Mesodermal cell (in vitro differentiated cells): Measurements from ENCODE around the gene AIG1.
A peak's percentile ranks its signal among the peaks of the same experiment; 100 is the strongest.

Experiments
- H3K27ac ChIP-seq: 2 replicates; pipeline ENCODE4 v1.7.0; 2013; ENCODE audit warnings: mild to moderate bottlenecking, low read depth, low read length, moderate library complexity; ENCODE audit not compliant: severe bottlenecking
- H3K36me3 ChIP-seq: 2 replicates; pipeline ENCODE4 v1.7.1; 2013; ENCODE audit warnings: mild to moderate bottlenecking, low read length, moderate library complexity; ENCODE audit not compliant: control insufficient read depth, insufficient read depth
- H3K4me1 ChIP-seq: one replicate; pipeline ENCODE4 v1.7.1; 2013; ENCODE audit warnings: mild to moderate bottlenecking, low read length; ENCODE audit not compliant: insufficient read depth, control insufficient read depth, poor library complexity, severe bottlenecking
- H3K4me3 ChIP-seq: 2 replicates; pipeline ENCODE4 v1.7.0; 2013; ENCODE audit warnings: low read length, control low read depth, mild to moderate bottlenecking; ENCODE audit not compliant: insufficient read depth, poor library complexity, severe bottlenecking; ENCODE audit errors: extremely low read depth
- H3K9me3 ChIP-seq: 2 replicates; pipeline ENCODE4 v1.7.1; 2013; ENCODE audit warnings: mild to moderate bottlenecking, low read length, moderate library complexity; ENCODE audit not compliant: control insufficient read depth
- WGBS, 2 experiments: methylation state at CpG; one replicate each; pipeline ENCODE4 v1.1.5; 2013; ENCODE audit warnings: missing lambda C conversion rate in 2 of 2; ENCODE audit not compliant: insufficient coverage in 2 of 2; 5-methylcytosine and 5-hydroxymethylcytosine counted together

AIG1 gene

DNA sequence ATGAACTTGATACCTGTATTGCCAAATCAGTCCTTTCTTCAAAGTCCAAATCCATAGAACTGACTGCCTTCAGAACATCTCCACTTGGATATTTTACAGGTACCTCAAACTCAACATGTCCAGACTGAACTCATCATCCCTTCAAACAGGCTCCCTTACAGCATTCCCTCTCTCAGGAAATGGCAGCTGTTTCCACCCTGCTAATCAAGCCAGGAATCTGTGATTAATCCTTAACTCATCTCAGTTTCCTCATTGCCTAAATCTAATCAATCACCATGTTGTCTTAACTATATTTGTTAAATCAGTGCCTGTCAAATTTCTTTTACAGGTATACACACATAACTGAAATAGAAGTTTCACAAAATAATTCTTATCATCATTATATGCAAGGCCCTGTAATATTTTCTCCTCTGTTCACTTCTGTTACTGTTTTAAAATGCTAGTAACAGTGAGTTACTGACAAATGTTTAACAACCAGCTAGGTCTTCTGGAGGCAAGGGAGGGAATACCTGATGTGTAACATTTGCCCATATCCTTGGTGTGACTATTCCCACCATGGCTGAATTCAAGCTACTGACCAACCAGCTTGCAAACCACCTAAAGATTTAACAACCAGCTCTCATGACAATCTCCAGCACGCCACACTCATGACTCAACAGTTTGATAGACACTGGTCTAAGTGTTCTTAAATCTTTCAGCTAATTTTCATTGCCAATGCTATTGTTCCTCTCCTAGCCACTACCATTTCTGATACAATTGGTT, 264.9 kb downstream of the AIG1 start:
- H3K4me3 ChIP-seq: no peak overlapping the region
- no peaks in the 10 kb centered on the region for H3K36me3 ChIP-seq
- H3K9me3 ChIP-seq: no peaks in the 10 kb centered on the region
- WGBS, 2 experiments: 81 to 83% methylated on average over 1 of the region's 1 CpG
- H3K27ac ChIP-seq: no peak overlapping the region
- H3K4me1 ChIP-seq: peaks cover 6% of the 10 kb centered on the region

DNA sequence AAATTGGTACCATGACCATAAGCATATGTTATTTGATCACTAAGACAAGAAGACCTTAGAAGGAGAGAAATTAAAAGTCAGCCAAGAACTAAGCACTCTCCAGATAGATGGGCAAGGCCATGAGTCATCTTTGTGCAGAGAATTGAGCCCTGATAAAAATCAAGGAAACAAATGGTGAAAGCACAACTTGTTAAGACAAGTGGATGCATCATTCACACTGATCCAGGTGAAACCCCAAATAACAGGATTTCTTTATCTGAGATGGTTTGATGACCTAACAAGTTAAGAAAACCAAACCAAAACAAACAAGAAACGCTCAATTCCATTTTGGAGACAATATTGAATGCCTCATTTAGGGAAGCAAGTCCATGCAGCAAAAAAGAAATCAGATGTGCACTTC, 268.2 kb downstream of the AIG1 start:
- Histone ChIP-seq H3K4me1 (peaks cover 9% of the 10 kb centered on the region), H3K27ac (no peak overlapping the region), H3K9me3 (no peaks in the 10 kb centered on the region), H3K36me3 (no peaks in the 10 kb centered on the region), H3K4me3 (no peak overlapping the region)
- WGBS, 2 experiments: 71% methylated on average over 1 of the region's 1 CpG; no CpG with 5 or more reads in 1 of the 2 experiments

DNA sequence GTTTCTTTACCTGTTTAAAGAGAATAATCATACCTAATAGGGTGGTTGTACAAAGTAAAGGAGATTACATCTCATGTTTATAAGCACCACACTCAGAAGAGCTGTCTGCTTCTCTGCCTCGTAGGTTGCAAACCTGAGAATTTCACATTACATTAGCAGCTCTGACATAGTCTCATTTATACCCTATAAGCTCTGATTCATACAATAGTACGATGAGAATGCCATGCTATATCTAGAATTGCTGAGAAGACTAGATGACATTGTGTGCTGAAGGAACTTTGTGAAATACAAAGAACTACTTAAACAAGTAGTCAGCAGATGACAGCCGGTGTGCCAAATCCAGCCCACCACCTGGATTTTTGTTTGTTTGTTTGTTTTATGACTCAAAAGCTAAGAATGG, 268.6 kb downstream of the AIG1 start:
- no peak overlapping the region for H3K27ac ChIP-seq
- H3K4me3 ChIP-seq: no peak overlapping the region
- no peaks in the 10 kb centered on the region for H3K36me3 ChIP-seq
- 100% methylated on average over 1 of the region's 3 CpGs for WGBS, 2 experiments
- no peaks in the 10 kb centered on the region for H3K9me3 ChIP-seq
- peaks cover 9% of the 10 kb centered on the region for H3K4me1 ChIP-seq

DNA sequence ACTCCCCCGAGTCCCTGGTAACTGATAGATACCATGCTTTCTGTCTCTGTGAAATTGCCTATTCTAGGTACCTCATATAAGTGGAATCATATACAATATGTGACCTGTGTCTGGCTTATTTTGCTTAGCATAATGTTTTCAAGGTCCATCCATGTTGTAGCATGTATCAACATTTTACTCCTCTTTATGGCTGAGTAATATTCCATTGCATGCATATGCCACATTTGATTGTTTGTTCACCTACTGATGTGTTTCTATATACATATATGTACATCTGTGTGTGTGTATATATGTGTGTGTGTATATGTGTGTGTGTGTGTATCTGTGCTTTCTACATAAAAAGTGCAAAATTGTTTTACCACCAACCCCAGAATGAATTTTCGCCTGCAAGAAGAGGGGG, 270.7 kb downstream of the AIG1 start:
- H3K27ac ChIP-seq: no peak overlapping the region
- H3K9me3 ChIP-seq: no peaks in the 10 kb centered on the region
- H3K36me3 ChIP-seq: no peaks in the 10 kb centered on the region
- no CpG with 5 or more reads among the region's 2 CpGs for WGBS, 2 experiments
- H3K4me1 ChIP-seq: peaks cover 6% of the 10 kb centered on the region
- no peak overlapping the region for H3K4me3 ChIP-seq

DNA sequence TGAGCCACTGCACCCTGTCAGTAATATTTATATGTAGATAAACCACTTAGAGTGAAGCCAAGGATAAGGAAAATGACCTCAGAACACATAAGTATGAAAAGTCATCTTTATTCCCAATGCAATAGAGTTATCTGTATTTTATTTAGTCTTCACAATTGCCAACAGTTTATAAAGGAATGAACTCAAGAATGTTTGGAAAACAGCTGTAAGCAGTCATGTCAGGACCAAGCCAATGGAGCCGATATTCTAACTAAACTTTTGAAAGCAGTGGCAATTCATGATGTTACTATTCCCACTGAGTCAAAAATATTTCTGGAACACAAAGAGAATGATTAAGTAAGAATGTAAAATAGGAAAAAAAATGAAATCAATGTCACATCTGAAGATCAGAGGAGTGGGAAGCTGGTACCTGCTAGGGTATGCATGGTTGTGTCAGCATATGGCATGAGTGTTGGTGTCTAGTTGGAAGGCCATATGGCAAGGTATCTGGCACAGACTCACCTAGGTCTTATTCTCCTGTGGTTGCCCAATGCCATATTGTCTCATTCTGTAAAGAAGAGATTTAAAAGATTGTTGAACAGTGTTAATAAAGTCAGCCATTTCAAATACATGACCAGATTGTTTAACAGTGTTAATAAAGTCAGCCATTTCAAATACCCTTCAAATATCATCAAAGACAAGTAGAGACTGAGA, 271.6 kb downstream of the AIG1 start:
- H3K4me1 ChIP-seq: peaks cover 15% of the 10 kb centered on the region
- WGBS, 2 experiments: 86 to 88% methylated on average over 1 of the region's 1 CpG
- H3K27ac ChIP-seq: no peak overlapping the region
- no peaks in the 10 kb centered on the region for H3K36me3 ChIP-seq
- no peaks in the 10 kb centered on the region for H3K9me3 ChIP-seq
- H3K4me3 ChIP-seq: no peak overlapping the region

DNA sequence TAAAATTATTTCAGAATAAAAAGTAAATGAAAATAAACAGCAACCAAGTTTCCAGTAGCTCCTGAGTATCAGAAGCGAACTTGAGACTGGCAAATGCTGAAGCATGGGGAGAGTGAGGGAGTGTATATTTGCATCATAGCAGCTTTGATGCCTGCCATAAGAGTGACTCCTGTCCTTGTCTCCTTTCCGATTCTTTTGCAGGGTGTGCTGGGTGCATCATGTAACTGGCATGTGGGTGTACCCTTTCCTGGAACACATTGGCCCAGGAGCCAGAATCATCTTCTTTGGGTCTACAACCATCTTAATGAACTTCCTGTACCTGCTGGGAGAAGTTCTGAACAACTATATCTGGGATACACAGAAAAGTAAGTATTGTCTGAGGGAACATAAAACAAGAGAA, 272.4 kb downstream of the AIG1 start:
- Histone ChIP-seq H3K4me1 (peaks cover 17% of the 10 kb centered on the region), H3K36me3 (no peaks in the 10 kb centered on the region), H3K9me3 (no peaks in the 10 kb centered on the region), H3K4me3 (no peak overlapping the region), H3K27ac (no peak overlapping the region)
- WGBS, 2 experiments: 100% methylated on average over 1 of the region's 2 CpGs

DNA sequence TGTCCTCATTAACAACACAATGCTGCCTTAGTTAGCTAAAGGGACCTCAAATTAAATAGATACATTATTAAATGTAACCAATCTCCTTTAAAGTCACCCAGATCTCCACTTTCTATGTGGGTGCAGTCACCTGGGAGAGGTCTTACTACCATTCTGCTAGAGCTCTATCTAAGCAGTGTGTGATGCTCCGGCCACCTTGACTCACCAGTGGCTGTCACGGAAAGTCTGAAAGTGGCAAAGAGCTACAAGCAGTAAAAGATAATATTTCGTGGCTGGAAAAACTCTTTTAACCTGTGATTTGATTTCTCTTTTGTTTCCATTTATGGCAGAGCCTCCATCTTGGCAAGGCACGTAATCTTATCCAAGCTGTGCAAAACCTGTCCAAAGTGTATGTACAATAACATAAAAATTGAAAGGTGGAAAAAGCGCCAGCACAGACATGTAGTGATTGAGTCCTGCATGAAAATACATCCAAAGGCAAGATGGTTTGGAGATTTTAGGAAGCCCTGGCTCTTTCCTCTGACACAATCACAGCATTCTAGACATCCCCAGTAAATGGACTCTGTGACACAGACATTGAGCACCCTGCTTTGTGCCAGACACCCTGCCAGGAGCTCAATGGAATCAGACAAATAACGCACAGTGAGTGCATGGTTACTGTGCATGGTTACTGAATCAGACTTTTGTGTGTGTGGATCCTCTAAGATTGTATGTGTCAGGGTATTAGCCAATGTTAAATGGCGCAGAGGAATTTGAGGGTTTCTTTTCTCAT, 273.2 kb downstream of the AIG1 start:
- Histone ChIP-seq H3K4me1 (peaks cover 17% of the 10 kb centered on the region), H3K36me3 (no peaks in the 10 kb centered on the region), H3K4me3 (no peak overlapping the region), H3K27ac (no peak overlapping the region), H3K9me3 (no peaks in the 10 kb centered on the region)
- WGBS, 2 experiments: 91 to 96% methylated on average over 3 to 6 of the region's 7 CpGs

DNA sequence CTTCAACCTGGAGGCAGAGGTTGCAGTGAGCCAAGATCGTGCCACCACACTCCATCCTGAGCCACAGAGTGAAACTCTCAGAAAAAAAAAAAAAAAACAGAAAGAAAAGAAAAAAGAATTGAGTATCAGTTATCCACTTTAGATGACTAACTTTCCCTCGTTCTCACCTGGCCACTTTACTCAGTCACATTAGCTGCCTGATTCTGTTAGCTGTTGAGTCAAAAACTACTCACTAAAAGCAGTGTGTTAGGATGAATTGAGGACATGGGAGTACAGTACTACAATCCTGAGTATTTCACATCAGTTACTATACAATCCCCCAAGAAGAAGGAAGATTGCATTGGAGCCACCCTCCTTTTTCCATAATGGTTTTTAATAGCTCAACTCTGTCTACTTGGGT, 275.2 kb downstream of the AIG1 start:
- peaks cover 17% of the 10 kb centered on the region for H3K4me1 ChIP-seq
- no CpG with 5 or more reads among the region's 2 CpGs for WGBS, 2 experiments
- no peaks in the 10 kb centered on the region for H3K9me3 ChIP-seq
- no peak overlapping the region for H3K27ac ChIP-seq
- H3K4me3 ChIP-seq: no peak overlapping the region
- no peaks in the 10 kb centered on the region for H3K36me3 ChIP-seq

DNA sequence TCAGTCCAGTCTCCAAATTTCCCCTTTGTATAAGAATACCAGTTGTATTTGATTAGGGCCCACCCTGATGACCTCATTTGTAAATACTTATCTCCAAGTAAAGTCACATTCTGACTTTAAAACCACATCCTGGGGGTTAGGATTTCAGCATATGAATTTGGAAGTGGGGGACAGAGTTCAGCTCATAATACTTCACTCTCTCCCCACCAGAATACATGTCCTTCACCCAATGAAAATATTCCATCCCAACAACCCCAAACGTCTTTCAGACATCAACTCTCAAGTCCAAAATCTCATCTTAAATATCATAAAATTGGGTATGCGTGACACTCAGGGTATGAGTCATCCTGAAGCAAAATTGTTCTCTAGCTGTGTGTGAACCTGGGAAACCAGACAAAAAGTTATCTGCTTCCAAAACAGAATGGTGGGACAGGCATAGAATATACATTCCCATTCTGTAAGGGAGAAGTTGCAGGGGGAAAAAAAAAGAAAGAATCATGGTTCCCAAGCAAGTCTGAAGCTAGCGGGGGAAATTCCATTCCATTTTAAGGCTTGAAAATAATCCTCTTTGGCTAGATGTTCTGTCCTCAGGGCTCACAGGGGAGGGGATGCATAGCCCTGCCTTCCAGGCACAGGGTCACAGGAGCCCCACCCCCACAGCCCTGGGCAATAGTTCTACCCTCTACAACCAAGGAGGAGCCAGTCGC, 275.9 kb downstream of the AIG1 start:
- H3K4me1 ChIP-seq: peaks cover 17% of the 10 kb centered on the region
- 93 to 100% methylated on average over 2 to 3 of the region's 4 CpGs for WGBS, 2 experiments
- no peak overlapping the region for H3K4me3 ChIP-seq
- no peaks in the 10 kb centered on the region for H3K9me3 ChIP-seq
- peak overlapping the region; percentile 2 for H3K27ac ChIP-seq
- H3K36me3 ChIP-seq: no peaks in the 10 kb centered on the region

DNA sequence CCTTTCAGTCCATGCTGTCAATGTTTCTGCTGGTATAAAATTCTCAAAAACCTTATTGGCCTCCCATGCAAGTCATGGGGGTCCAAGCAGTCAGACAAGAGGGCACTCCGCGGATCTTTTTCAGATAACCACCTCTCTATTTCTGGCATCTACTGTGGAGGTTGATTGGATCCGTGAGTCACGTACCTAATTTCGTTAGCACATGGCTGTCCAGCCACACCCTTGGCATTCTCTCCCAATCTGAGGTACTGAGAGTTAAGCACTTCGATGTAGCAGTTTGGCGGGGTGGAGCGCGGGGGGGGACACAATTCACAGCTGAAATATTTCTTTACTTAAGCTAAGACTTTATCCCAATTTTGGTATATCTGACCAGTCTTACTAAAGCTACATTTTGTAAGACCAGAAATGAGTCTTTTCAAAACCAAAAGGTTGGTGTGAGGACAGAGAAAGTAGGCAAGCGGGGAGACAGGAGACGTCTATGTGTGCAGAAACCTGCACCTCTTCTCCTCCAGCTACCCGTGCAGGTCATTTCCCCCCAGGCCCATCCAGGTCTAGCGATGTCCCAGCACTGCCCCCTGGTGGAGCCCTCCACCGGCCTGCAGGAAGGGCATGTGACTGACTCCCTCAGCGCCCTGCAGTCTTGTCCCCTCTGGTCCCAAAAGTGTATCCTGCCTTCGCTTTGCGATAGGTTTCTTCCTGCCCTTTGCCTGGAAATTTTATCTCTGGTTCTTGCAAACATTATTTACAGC, 276.7 kb downstream of the AIG1 start:
- H3K27ac ChIP-seq: no peak overlapping the region
- H3K4me1 ChIP-seq: peaks cover 17% of the 10 kb centered on the region
- H3K4me3 ChIP-seq: no peak overlapping the region
- 79 to 84% methylated on average over 9 to 13 of the region's 17 CpGs for WGBS, 2 experiments
- no peaks in the 10 kb centered on the region for H3K36me3 ChIP-seq
- no peaks in the 10 kb centered on the region for H3K9me3 ChIP-seq
